HepG2 (cell line): ENCODE results near the gene SLC36A3. TPM values are rescaled to one million over a fixed set of nuclear protein-coding genes. Genes with fewer than 3 reads are reported as not detected.

Experiments used
- ATAC-seq: fragments of 200-7000 bp; cut with Tn5 transposase; 3 replicates; pipeline ENCODE4 v1.9.1; 2020; ENCODE audit warnings: mild to moderate bottlenecking, moderate library complexity
- BruUV-seq: library from RNA; stranded (reverse); fragments of 400-500 nt; replicated peaks from 2 replicates; lab custom pipeline; 2021; lab: Mats Ljungman, UMichigan
- CTCF ChIA-PET: fragments of 300-600 bp; formaldehyde crosslinking; extraction: SDS; loops from one replicate; lab custom pipeline; 2021; ENCODE audit warnings: low total read pairs, inconsistent platforms, low intra/inter-chr PET ratio; lab: Yijun Ruan, JAX
- POLR2A ChIA-PET: fragments of 350-600 bp; sonication (Branson Sonifier 250); formaldehyde crosslinking; loops from one replicate; lab custom pipeline; 2020; ENCODE audit warnings: antibody characterized with exemption, inconsistent platforms; lab: Yijun Ruan, JAX
- DNase-seq: peaks from one replicate; pipeline ENCODE4 v3.0.0-alpha.2; 2015; ENCODE audit warnings: low spot score
- FAIRE-seq: peaks from 3 replicates; lab custom pipeline; 2011; peaks lifted over from hg19 to GRCh38; lab: Jason Lieb, UNC
- H2AFZ ChIP-seq: one replicate; pipeline ENCODE4 v1.6.1; 2011; ENCODE audit warnings: low read length, inconsistent platforms
- H3K27ac ChIP-seq: fragments of 300-600 bp; 3 replicates; pipeline ENCODE4 v1.8.0; 2011; ENCODE audit warnings: mixed run types, mild to moderate bottlenecking, mixed read lengths, low read length, inconsistent platforms; ENCODE audit not compliant: insufficient read depth; ENCODE audit errors: extremely low read length
- H3K27me3 ChIP-seq, 2 experiments: fragments of 200-600 bp in 1 of 2; 2 replicates in 1 of 2; 3 replicates in 1 of 2; pipeline versions ENCODE4 v1.6.0 to v1.8.0; 2011; ENCODE audit warnings: low read length in 2 of 2, mild to moderate bottlenecking in 2 of 2, moderate library complexity in 2 of 2, inconsistent platforms in 1 of 2; ENCODE audit not compliant: insufficient read depth in 2 of 2, control insufficient read depth in 1 of 2
- H3K36me3 ChIP-seq, 2 experiments: fragments of 200-600 bp in 1 of 2; replicated peaks in 1 of 2; 2 replicates in 1 of 2; 3 replicates in 1 of 2; pipeline versions ENCODE4 v1.5.1 to v1.8.0; 2011; ENCODE audit warnings: low read length in 2 of 2, inconsistent platforms in 1 of 2; ENCODE audit not compliant: insufficient read depth in 2 of 2, control insufficient read depth in 1 of 2
- H3K4me1 ChIP-seq: 2 replicates; pipeline ENCODE4 v1.5.1; 2012; ENCODE audit warnings: low read length, inconsistent platforms; ENCODE audit not compliant: insufficient read depth
- H3K4me2 ChIP-seq: 2 replicates; pipeline ENCODE4 v1.6.0; 2011; ENCODE audit warnings: low read depth, low read length, inconsistent platforms
- H3K4me3 ChIP-seq, 3 experiments: fragments of 200-600 bp in 1 of 3; sonication (generic), shearing (Covaris generic) in 1 of 3; replicated peaks in 1 of 3; 2 replicates each; pipeline ENCODE4 v1.5.1; 2011 to 2016; ENCODE audit warnings: low read length in 3 of 3, inconsistent platforms in 2 of 3, low read depth in 2 of 3, mild to moderate bottlenecking in 2 of 3, control low read depth in 1 of 3, mixed read lengths in 1 of 3; ENCODE audit not compliant: insufficient read depth in 1 of 3
- H3K79me2 ChIP-seq: one replicate; pipeline ENCODE4 v1.6.1; 2011; ENCODE audit warnings: low read length, inconsistent platforms; ENCODE audit not compliant: insufficient read depth
- H3K9ac ChIP-seq: 2 replicates; pipeline ENCODE4 v1.6.0; 2011; ENCODE audit warnings: mild to moderate bottlenecking, low read depth, low read length, inconsistent platforms; ENCODE audit not compliant: insufficient read depth
- H3K9me3 ChIP-seq: 2 replicates; pipeline ENCODE4 v1.5.1; 2012; ENCODE audit warnings: mild to moderate bottlenecking, low read length
- H4K20me1 ChIP-seq: 2 replicates; pipeline ENCODE4 v1.6.0; 2011; ENCODE audit warnings: inconsistent platforms, mild to moderate bottlenecking, low read length, moderate library complexity; ENCODE audit not compliant: insufficient read depth
- AFF4 ChIP-seq: sonication (generic); formaldehyde crosslinking; IDR thresholded peaks from 2 replicates; pipeline ENCODE4 v1.4.0; 2020; ENCODE audit warnings: missing genetic modification reagents
- CERS6 ChIP-seq: sonication (generic); formaldehyde crosslinking; IDR thresholded peaks from 2 replicates; pipeline ENCODE4 v1.5.0; 2020; ENCODE audit warnings: missing genetic modification reagents
- FOXK2 ChIP-seq: fragments of 450-650 bp; IDR thresholded peaks from 2 replicates; pipeline ENCODE4 v1.6.1; 2016
- FOXP4 ChIP-seq: sonication (generic); formaldehyde crosslinking; IDR thresholded peaks from 2 replicates; pipeline ENCODE4 v1.4.0; 2020; ENCODE audit warnings: missing genetic modification reagents
- JARID2 ChIP-seq: sonication (generic); formaldehyde crosslinking; IDR thresholded peaks from 2 replicates; pipeline ENCODE4 v1.8.1; 2023; ENCODE audit warnings: missing genetic modification reagents, inconsistent platforms; ENCODE audit not compliant: insufficient replicate concordance
- MTERF4 ChIP-seq: sonication (generic); formaldehyde crosslinking; IDR thresholded peaks from 2 replicates; pipeline ENCODE4 v1.8.0; 2023; ENCODE audit warnings: mild to moderate bottlenecking, missing genetic modification reagents
- MXI1 ChIP-seq: IDR thresholded peaks from 3 replicates; pipeline ENCODE4 v1.6.1; 2012; ENCODE audit warnings: low read depth, low read length, inconsistent platforms, borderline replicate concordance
- NFIC ChIP-seq: IDR thresholded peaks from 2 replicates; pipeline ENCODE4 v1.6.1; 2012; ENCODE audit warnings: mild to moderate bottlenecking, low read length, inconsistent platforms
- POLR2AphosphoS2 ChIP-seq: IDR thresholded peaks from 2 replicates; pipeline ENCODE4 v1.6.1; 2011; ENCODE audit warnings: low read depth, low read length, improper control_type of control experiment
- RFX1 ChIP-seq: fragments of 450-650 bp; IDR thresholded peaks from 2 replicates; pipeline ENCODE4 v1.6.1; 2017
- SAP130 ChIP-seq: IDR thresholded peaks from 2 replicates; pipeline ENCODE4 v1.6.1; 2016; ENCODE audit warnings: low read depth
- TOE1 ChIP-seq: sonication (generic); formaldehyde crosslinking; IDR thresholded peaks from 2 replicates; pipeline ENCODE4 v1.4.0; 2020; ENCODE audit warnings: mild to moderate bottlenecking, missing genetic modification reagents
- ZNF180 ChIP-seq: sonication (generic); formaldehyde crosslinking; IDR thresholded peaks from 2 replicates; pipeline ENCODE4 v1.4.0; 2020; ENCODE audit warnings: low read depth, missing genetic modification reagents, borderline replicate concordance
- ZNF280B ChIP-seq: sonication (generic); formaldehyde crosslinking; IDR thresholded peaks from 2 replicates; pipeline ENCODE4 v1.5.0; 2020; ENCODE audit warnings: missing genetic modification reagents, mild to moderate bottlenecking, borderline replicate concordance
- ZNF317 ChIP-seq: sonication (generic); formaldehyde crosslinking; IDR thresholded peaks from 2 replicates; pipeline ENCODE4 v1.5.0; 2020; ENCODE audit warnings: mild to moderate bottlenecking, missing genetic modification reagents
- ZNF34 ChIP-seq: sonication (generic); formaldehyde crosslinking; IDR thresholded peaks from 2 replicates; pipeline ENCODE4 v1.4.0; 2020; ENCODE audit warnings: mild to moderate bottlenecking, missing genetic modification reagents, borderline replicate concordance
- ZNF782 ChIP-seq: sonication (generic); formaldehyde crosslinking; IDR thresholded peaks from 2 replicates; pipeline ENCODE4 v1.4.0; 2020; ENCODE audit warnings: missing genetic modification reagents, mild to moderate bottlenecking, borderline replicate concordance
- WGBS: methylation state at CpG from one replicate; pipeline ENCODE4 v1.1.6; 2017; ENCODE audit warnings: low lambda C conversion rate; 5-methylcytosine and 5-hydroxymethylcytosine counted together
- in situ Hi-C: cut with HindIII; loops from 2 replicates; pipeline ENCODE4 v1.10.0; 2017; ENCODE audit warnings: low pct_unique_long_range_greater_than_20kb; ENCODE audit not compliant: extremely low pct_ligation_motif_present
- intact Hi-C: fragments of 100-400 bp; cut with micrococcal nuclease; formaldehyde crosslinking; loops from one replicate; pipeline ENCODE4 v1.10.0; 2022; ENCODE audit not compliant: unreplicated experiment
- polyA plus RNA-seq, 8 experiments: library from polyadenylated mRNA; depleted of rRNA in 3 of 8; stranded (reverse) in 7 of 8; unstranded in 1 of 8; fragments of >200 nt; fragmentation: Illumina TruSeq in 4 of 8; extraction: Trizol in 4 of 8; gene quantifications; 2 replicates each; pipeline versions ENCODE4 v1.2.1 to v1.2.3, GENCODE V29; 2011 to 2016; ENCODE audit warnings: low read depth in 4 of 8, missing spikeins in 1 of 8, mixed read lengths in 1 of 8; ENCODE audit not compliant: insufficient read depth in 1 of 8
- total RNA-seq, 5 experiments: library from RNA; depleted of rRNA; stranded (reverse); fragments of >200 nt; fragmentation: Illumina TruSeq; extraction: Trizol; gene quantifications; 2 replicates each; pipeline ENCODE4 v1.2.3, GENCODE V29; 2016; ENCODE audit warnings: low read depth in 1 of 5

The SLC36A3 gene
- total and polyA plus RNA-seq, 2 of the 13 experiments (the other 11 are each of a cell fraction or from before 2014, with no cell fraction given) = not detected

GRCh38 chr5:151312756-151313324 is 9.3 kb upstream of the SLC36A3 start:
- no peak for FAIRE-seq
- Histone ChIP-seq H3K27ac (no peak overlapping the region), H3K4me2 (no peak overlapping the region), H4K20me1 (no peaks in the 10 kb centered on the region), H3K9ac (no peak overlapping the region), H3K36me3 (no peaks in the 10 kb centered on the region), H3K4me1 (no peaks in the 10 kb centered on the region), H3K4me3 (no peak overlapping the region), H3K9me3 (no peaks in the 10 kb centered on the region), H3K79me2 (no peaks in the 10 kb centered on the region), H2AFZ (no peak overlapping the region), H3K27me3 (no peaks in the 10 kb centered on the region)
- CTCF ChIA-PET = no interaction called here
- in situ Hi-C loops (no loop called here), intact Hi-C loops (no loop called here)
- POLR2A ChIA-PET = no interaction called here
- BruUV-seq = no TSS peak
- WGBS = 35% methylated on average over 5 of the region's 5 CpGs
- no peak for DNase-seq
- no peak for ATAC-seq
- no peak for TF ChIP-seq NFIC
- TF ChIP-seq FOXP4 (CRISPR knock-in tag) = no peak
- TF ChIP-seq POLR2AphosphoS2 = no peak
- TF ChIP-seq ZNF34 (CRISPR knock-in tag) = no peak
- no peak for TF ChIP-seq CERS6 (CRISPR knock-in tag)
- no peak for TF ChIP-seq ZNF280B (CRISPR knock-in tag)
- no peak for TF ChIP-seq ZNF317 (CRISPR knock-in tag)
- no peak for TF ChIP-seq MTERF4 (CRISPR knock-in tag)
- no peak for TF ChIP-seq ZNF180
- no peak for TF ChIP-seq SAP130 (CRISPR knock-in tag)
- no peak for TF ChIP-seq FOXK2
- TF ChIP-seq AFF4 (CRISPR knock-in tag) = no peak
- no peak for TF ChIP-seq ZNF782 (CRISPR knock-in tag)
- TF ChIP-seq RFX1 = no peak
- TF ChIP-seq TOE1 = no peak
- TF ChIP-seq JARID2 (CRISPR knock-in tag) = no peak
- no peak for TF ChIP-seq MXI1
